GM12872 (cell line): Measurements from ENCODE around the gene CD22.

Experiments used
- CTCF ChIP-seq: IDR thresholded peaks from 3 replicates; pipeline ENCODE4 v1.5.1; 2011; ENCODE audit warnings: low read depth, mild to moderate bottlenecking, low read length, moderate library complexity; ENCODE audit not compliant: insufficient read depth

CD22 gene

GRCh38 chr19:35293808-35294207 lies 35.2 kb upstream of the CD22 start:
- TF ChIP-seq CTCF = no peak

DNA sequence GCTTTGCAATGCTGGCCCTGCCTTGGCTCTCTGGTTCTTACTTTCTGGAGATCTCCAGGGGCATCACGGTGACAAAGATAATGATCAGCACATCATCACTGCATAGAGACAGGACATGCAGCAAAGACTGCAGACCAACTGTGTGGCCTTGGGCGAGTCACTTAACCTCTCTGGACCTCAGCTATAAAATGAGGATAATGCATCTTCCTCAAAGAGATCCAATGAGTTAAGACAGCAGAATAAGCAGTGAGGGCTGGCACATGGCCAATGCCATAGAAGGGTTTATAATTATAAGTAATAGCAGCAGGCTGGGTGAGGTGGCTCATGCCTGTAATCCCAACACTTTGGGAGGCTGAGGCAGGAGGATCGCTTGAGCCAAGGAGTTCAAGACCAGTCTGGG lies 34.7 kb upstream of the CD22 start:
- no peak for TF ChIP-seq CTCF

- no peak for TF ChIP-seq CTCF
Measured at GRCh38 chr19:35294859-35295791, 33.9 kb upstream of the CD22 start.

DNA sequence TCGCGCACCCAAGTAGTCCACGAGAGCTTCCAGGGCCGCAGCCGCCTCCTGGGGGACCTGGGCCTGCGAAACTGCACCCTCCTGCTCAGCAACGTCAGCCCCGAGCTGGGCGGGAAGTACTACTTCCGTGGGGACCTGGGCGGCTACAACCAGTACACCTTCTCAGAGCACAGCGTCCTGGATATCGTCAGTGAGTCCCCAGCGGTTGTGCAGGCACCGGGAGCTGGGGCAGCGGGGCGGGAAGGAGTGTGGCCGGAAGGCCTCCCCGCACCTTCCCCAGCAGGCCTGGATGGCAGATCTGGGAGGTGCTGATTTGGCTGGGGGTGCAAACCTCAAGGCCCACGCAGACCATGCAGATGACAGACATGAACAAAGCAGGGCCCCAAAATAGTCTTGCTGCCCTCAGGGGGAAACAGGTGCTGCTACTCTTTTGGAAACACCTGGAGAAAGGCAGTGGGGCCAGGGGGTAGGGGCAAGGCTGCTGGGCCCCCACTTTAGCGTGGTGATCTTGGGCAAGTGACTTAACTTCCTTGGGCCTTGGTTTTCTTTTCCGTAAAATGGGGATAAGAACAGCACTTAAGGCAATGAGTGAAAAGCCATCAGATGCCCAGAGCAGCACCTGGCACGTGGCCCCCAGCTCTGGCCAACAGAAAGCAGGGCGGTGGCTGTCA lies 33.1 kb upstream of the CD22 start:
- no peak for TF ChIP-seq CTCF

GRCh38 chr19:35296644-35297514 lies 32.1 kb upstream of the CD22 start:
- no peak for TF ChIP-seq CTCF

GRCh38 chr19:35297515-35297848 lies 31.5 kb upstream of the CD22 start:
- no peak for TF ChIP-seq CTCF

GRCh38 chr19:35297922-35298321 lies 31.1 kb upstream of the CD22 start:
- TF ChIP-seq CTCF = no peak
